ENCODE results near the gene SLIT3.

GRCh38 chr5:169301386-169301934 is 521 bp upstream of the SLIT3 start:
- TF ChIP-seq TOX (CRISPR knock-in tag; IDR thresholded peaks at IDR 0.05; ENCODE audit: borderline replicate concordance) = no peak
- no peak for TF ChIP-seq PATZ1 (CRISPR knock-in tag; IDR thresholded peaks at IDR 0.05; ENCODE audit: borderline replicate concordance)
- no peak for TF ChIP-seq ARNTL (CRISPR knock-in tag; IDR thresholded peaks at IDR 0.05; ENCODE audit: borderline replicate concordance, low read depth)
- no peak for TF ChIP-seq ZNF8 (CRISPR knock-in tag; IDR thresholded peaks at IDR 0.05)
- TF ChIP-seq TSHZ2 (CRISPR knock-in tag; IDR thresholded peaks at IDR 0.05) = no peak
- no peak for TF ChIP-seq ZNF70 (CRISPR knock-in tag; IDR thresholded peaks at IDR 0.05)
- no peak for TF ChIP-seq GLIS3 (CRISPR knock-in tag; IDR thresholded peaks at IDR 0.05)

Data from SK-N-SH treated with all-trans-retinoic acid at 6 μM for 48 hours (cell line).